ENCODE data around the gene BNIP3.
"Not testable (repeated sequence)": the region's sequence is repeated elsewhere in the genome, so short reads cannot be mapped to it uniquely, and the experiment has no call there.

- not testable (repeated sequence) for TF ChIP-seq CTCF, POLR2A (IDR thresholded peaks at IDR 0.05)
Observed at GRCh38 chr10:131987786-131988185, 6.1 kb upstream of the BNIP3 start.

Measured in body of pancreas (tissue), 4 donors.